Measurements from ENCODE around the gene PDE4D.

GRCh38 chr5:59600153-59600552 is 293.4 kb downstream of the PDE4D start:
- no peak for TF ChIP-seq CTCF (conservative IDR thresholded peaks at IDR 0.05 in 1 of 2, IDR thresholded peaks at IDR 0.05 in 1 of 2; ENCODE audit: extremely low read depth in 1 of 2, insufficient read depth in 1 of 2, low read depth in 1 of 2, low read length in 2 of 2)
- no peak for TF ChIP-seq EZH2 (IDR thresholded peaks at IDR 0.05; ENCODE audit: borderline replicate concordance, low read length)
